HEK293 (cell line): ENCODE results near the gene RMP24.

Experiments used
- CTCF ChIA-PET: fragments of 350-600 bp; formaldehyde crosslinking; extraction: SDS; loops from one replicate; lab custom pipeline; 2021; ENCODE audit warnings: antibody characterized with exemption; lab: Yijun Ruan, JAX
- POLR2A ChIA-PET: fragments of 300-600 bp; formaldehyde crosslinking; extraction: SDS; loops from one replicate; lab custom pipeline; 2020; ENCODE audit warnings: antibody characterized with exemption, inconsistent platforms; lab: Yijun Ruan, JAX
- H3K27ac ChIP-seq: fragments of 200-500 bp; sonication (Bioruptor generic); 2 replicates; pipeline ENCODE4 v1.5.1; 2014; ENCODE audit warnings: low read depth, low read length, control low read depth, inconsistent platforms; ENCODE audit errors: extremely low read depth
- H3K36me3 ChIP-seq, 2 experiments: fragments of 200-500 bp in 1 of 2; sonication (Bioruptor generic) in 1 of 2; 1 replicate in 1 of 2; 2 replicates in 1 of 2; pipeline ENCODE4 v1.5.1; 2014 to 2017; ENCODE audit warnings: inconsistent platforms in 2 of 2, low read length in 2 of 2; ENCODE audit not compliant: control insufficient read depth in 2 of 2, insufficient read depth in 1 of 2
- H3K4me1 ChIP-seq: fragments of 200-500 bp; sonication (Bioruptor generic); 2 replicates; pipeline ENCODE4 v1.5.1; 2014; ENCODE audit warnings: mild to moderate bottlenecking, low read length, inconsistent platforms; ENCODE audit not compliant: control insufficient read depth, insufficient read depth
- H3K4me3 ChIP-seq: 2 replicates; pipeline ENCODE4 v1.5.1; 2011; ENCODE audit warnings: low read depth, mild to moderate bottlenecking, control low read depth, low read length, moderate library complexity
- H3K9me3 ChIP-seq: fragments of 200-500 bp; sonication (Bioruptor generic); 2 replicates; pipeline ENCODE4 v1.5.1; 2014; ENCODE audit warnings: low read depth, low read length, inconsistent platforms; ENCODE audit not compliant: control insufficient read depth, insufficient read depth
- BCL11B ChIP-seq: fragments of 450-650 bp; formaldehyde crosslinking; IDR thresholded peaks from 2 replicates; pipeline ENCODE4 v1.5.1; 2016; ENCODE audit warnings: low read depth, missing biosample characterization, missing genetic modification characterization
- GFI1B ChIP-seq: fragments of 450-650 bp; formaldehyde crosslinking; IDR thresholded peaks from 2 replicates; pipeline ENCODE4 v1.5.1; 2016; ENCODE audit warnings: missing biosample characterization, missing genetic modification characterization
- GLI4 ChIP-seq: fragments of 450-650 bp; formaldehyde crosslinking; IDR thresholded peaks from 2 replicates; pipeline ENCODE4 v1.5.1; 2016; ENCODE audit warnings: missing biosample characterization, missing genetic modification characterization
- ZNF48 ChIP-seq: fragments of 450-650 bp; formaldehyde crosslinking; IDR thresholded peaks from 2 replicates; pipeline ENCODE4 v1.5.1; 2016; ENCODE audit warnings: missing biosample characterization, missing genetic modification characterization
- ZNF664 ChIP-seq: fragments of 450-650 bp; formaldehyde crosslinking; IDR thresholded peaks from 2 replicates; pipeline ENCODE4 v1.5.1; 2016; ENCODE audit warnings: missing biosample characterization, missing genetic modification characterization
- ZNF670 ChIP-seq: fragments of 450-650 bp; formaldehyde crosslinking; IDR thresholded peaks from 2 replicates; pipeline ENCODE4 v1.5.1; 2016; ENCODE audit warnings: missing biosample characterization, missing genetic modification characterization, low read depth
- TF ChIP-seq, protein P1 (sequence below): fragments of 450-650 bp; formaldehyde crosslinking; IDR thresholded peaks from 2 replicates; pipeline ENCODE4 v1.5.1; 2016; ENCODE audit warnings: missing biosample characterization, missing genetic modification characterization
- TF ChIP-seq, protein P2 (sequence below): fragments of 450-650 bp; formaldehyde crosslinking; IDR thresholded peaks from 2 replicates; pipeline ENCODE4 v1.5.1; 2016; ENCODE audit warnings: missing biosample characterization, missing genetic modification characterization
- TF ChIP-seq, protein P3 (sequence below): fragments of 450-650 bp; formaldehyde crosslinking; IDR thresholded peaks from 2 replicates; pipeline ENCODE4 v1.5.1; 2016; ENCODE audit warnings: missing biosample characterization, missing genetic modification characterization
- TF ChIP-seq, protein P4 (sequence below): fragments of 450-650 bp; formaldehyde crosslinking; IDR thresholded peaks from 2 replicates; pipeline ENCODE4 v1.5.1; 2016; ENCODE audit warnings: missing biosample characterization, missing genetic modification characterization
- TF ChIP-seq, protein P5 (sequence below): fragments of 450-650 bp; formaldehyde crosslinking; IDR thresholded peaks from 2 replicates; pipeline ENCODE4 v1.5.1; 2017; ENCODE audit warnings: missing biosample characterization, missing genetic modification characterization
- TF ChIP-seq, protein P6 (sequence below): fragments of 450-650 bp; formaldehyde crosslinking; IDR thresholded peaks from 2 replicates; pipeline ENCODE4 v1.5.1; 2016; ENCODE audit warnings: missing biosample characterization, missing genetic modification characterization
- TF ChIP-seq, protein P7 (sequence below): fragments of 450-650 bp; formaldehyde crosslinking; IDR thresholded peaks from 2 replicates; pipeline ENCODE4 v1.5.1; 2016; ENCODE audit warnings: missing biosample characterization, missing genetic modification characterization

RMP24 gene

DNA sequence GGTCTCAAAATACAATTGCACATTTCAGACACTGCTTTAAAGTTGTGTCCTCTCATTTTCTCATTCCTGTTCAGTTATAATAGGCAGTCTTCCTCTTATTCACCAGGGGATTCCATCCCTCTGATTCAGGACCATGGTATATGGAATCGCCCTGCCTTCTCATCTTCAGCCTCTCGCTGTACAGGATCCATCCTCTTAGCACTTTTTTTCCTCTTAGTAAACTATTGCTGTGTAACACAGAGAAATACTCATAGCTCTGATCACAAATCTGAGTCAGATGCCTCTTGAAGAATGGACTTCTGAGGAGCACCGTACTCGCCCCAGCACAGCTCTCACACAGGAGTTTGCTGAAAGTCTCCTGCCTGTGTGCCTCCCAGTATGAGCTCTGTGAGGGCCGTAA is 11.3 kb downstream of the RMP24 start:
- H3K4me1 ChIP-seq = no peaks in the 10 kb centered on the region
- no peak overlapping the region for H3K27ac ChIP-seq
- H3K9me3 ChIP-seq = no peaks in the 10 kb centered on the region
- TF ChIP-seq, protein P1, sequence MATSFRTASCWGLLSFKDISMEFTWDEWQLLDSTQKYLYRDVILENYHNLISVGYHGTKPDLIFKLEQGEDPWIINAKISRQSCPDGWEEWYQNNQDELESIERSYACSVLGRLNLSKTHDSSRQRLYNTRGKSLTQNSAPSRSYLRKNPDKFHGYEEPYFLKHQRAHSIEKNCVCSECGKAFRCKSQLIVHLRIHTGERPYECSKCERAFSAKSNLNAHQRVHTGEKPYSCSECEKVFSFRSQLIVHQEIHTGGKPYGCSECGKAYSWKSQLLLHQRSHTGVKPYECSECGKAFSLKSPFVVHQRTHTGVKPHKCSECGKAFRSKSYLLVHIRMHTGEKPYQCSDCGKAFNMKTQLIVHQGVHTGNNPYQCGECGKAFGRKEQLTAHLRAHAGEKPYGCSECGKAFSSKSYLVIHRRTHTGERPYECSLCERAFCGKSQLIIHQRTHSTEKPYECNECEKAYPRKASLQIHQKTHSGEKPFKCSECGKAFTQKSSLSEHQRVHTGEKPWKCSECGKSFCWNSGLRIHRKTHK (tag by site-specific recombination) = no peak
- TF ChIP-seq BCL11B (tag by site-specific recombination) (no peak), ZNF670 (no peak), GLI4 (tag by site-specific recombination) (no peak)
- TF ChIP-seq, protein P2, sequence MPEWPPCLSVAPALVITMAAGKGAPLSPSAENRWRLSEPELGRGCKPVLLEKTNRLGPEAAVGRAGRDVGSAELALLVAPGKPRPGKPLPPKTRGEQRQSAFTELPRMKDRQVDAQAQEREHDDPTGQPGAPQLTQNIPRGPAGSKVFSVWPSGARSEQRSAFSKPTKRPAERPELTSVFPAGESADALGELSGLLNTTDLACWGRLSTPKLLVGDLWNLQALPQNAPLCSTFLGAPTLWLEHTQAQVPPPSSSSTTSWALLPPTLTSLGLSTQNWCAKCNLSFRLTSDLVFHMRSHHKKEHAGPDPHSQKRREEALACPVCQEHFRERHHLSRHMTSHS (tag by site-specific recombination) = no peak
- TF ChIP-seq, protein P3, sequence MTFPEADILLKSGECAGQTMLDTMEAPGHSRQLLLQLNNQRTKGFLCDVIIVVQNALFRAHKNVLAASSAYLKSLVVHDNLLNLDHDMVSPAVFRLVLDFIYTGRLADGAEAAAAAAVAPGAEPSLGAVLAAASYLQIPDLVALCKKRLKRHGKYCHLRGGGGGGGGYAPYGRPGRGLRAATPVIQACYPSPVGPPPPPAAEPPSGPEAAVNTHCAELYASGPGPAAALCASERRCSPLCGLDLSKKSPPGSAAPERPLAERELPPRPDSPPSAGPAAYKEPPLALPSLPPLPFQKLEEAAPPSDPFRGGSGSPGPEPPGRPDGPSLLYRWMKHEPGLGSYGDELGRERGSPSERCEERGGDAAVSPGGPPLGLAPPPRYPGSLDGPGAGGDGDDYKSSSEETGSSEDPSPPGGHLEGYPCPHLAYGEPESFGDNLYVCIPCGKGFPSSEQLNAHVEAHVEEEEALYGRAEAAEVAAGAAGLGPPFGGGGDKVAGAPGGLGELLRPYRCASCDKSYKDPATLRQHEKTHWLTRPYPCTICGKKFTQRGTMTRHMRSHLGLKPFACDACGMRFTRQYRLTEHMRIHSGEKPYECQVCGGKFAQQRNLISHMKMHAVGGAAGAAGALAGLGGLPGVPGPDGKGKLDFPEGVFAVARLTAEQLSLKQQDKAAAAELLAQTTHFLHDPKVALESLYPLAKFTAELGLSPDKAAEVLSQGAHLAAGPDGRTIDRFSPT = no peak
- ChIA-PET POLR2A (no interaction called here), CTCF (no interaction called here)
- H3K4me3 ChIP-seq = no peak overlapping the region
- peaks cover 23 to 84% of the 10 kb centered on the region in 2 experiments for H3K36me3 ChIP-seq

DNA sequence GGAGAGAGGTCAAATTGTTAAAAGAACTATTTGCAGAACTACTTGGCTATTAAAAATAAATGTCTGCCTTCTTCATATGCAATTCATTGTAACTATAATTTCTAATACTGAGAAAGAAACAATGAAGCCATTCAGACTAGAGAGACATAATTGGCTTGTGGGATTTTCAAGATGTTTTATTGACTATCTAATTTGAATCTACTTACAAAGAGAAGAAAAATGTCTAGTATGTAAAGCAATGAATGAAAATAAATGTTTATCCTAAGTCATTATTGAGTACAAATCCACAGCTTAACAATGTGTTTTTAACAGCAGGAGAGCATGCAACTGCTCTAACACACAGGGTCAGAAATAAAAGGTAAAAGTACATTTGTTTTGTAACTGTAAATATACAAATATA is 19.2 kb downstream of the RMP24 start:
- POLR2A ChIA-PET = interaction anchor here (1.3 kb wide), 1 partner anchor 15 kb away, joined by 3 read pairs; no protein-coding TSS in a partner anchor
- peaks cover 0 to 58% of the 10 kb centered on the region in 2 experiments; a peak in 2 of 3 replicates for H3K36me3 ChIP-seq

More for the DNA sequence above, 19.2 kb downstream of the RMP24 start:
- TF ChIP-seq BCL11B (tag by site-specific recombination) (no peak), ZNF48 (tag by site-specific recombination) (no peak), ZNF670 (no peak), GFI1B (no peak), ZNF664 (tag by site-specific recombination) (no peak)
- TF ChIP-seq, protein P4, sequence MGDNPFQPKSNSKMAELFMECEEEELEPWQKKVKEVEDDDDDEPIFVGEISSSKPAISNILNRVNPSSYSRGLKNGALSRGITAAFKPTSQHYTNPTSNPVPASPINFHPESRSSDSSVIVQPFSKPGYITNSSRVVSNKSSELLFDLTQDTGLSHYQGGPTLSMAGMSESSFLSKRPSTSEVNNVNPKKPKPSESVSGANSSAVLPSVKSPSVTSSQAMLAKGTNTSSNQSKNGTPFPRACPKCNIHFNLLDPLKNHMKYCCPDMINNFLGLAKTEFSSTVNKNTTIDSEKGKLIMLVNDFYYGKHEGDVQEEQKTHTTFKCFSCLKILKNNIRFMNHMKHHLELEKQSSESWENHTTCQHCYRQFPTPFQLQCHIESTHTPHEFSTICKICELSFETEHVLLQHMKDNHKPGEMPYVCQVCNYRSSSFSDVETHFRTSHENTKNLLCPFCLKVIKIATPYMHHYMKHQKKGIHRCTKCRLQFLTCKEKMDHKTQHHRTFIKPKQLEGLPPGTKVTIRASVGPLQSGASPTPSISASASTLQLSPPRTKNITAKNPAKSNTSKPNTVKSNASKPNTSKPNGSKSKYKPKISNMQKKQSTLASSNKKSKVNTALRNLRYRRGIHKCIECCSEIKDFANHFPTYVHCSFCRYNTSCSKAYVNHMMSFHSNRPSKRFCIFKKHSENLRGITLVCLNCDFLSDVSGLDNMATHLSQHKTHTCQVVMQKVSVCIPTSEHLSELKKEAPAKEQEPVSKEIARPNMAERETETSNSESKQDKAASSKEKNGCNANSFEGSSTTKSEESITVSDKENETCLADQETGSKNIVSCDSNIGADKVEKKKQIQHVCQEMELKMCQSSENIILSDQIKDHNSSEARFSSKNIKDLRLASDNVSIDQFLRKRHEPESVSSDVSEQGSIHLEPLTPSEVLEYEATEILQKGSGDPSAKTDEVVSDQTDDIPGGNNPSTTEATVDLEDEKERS = no peak
- TF ChIP-seq, protein P5, sequence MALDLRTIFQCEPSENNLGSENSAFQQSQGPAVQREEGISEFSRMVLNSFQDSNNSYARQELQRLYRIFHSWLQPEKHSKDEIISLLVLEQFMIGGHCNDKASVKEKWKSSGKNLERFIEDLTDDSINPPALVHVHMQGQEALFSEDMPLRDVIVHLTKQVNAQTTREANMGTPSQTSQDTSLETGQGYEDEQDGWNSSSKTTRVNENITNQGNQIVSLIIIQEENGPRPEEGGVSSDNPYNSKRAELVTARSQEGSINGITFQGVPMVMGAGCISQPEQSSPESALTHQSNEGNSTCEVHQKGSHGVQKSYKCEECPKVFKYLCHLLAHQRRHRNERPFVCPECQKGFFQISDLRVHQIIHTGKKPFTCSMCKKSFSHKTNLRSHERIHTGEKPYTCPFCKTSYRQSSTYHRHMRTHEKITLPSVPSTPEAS (tag by site-specific recombination) = no peak
- TF ChIP-seq, protein P6, sequence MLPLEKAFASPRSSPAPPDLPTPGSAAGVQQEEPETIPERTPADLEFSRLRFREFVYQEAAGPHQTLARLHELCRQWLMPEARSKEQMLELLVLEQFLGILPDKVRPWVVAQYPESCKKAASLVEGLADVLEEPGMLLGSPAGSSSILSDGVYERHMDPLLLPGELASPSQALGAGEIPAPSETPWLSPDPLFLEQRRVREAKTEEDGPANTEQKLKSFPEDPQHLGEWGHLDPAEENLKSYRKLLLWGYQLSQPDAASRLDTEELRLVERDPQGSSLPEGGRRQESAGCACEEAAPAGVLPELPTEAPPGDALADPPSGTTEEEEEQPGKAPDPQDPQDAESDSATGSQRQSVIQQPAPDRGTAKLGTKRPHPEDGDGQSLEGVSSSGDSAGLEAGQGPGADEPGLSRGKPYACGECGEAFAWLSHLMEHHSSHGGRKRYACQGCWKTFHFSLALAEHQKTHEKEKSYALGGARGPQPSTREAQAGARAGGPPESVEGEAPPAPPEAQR (tag by site-specific recombination) = no peak
- TF ChIP-seq, protein P7, sequence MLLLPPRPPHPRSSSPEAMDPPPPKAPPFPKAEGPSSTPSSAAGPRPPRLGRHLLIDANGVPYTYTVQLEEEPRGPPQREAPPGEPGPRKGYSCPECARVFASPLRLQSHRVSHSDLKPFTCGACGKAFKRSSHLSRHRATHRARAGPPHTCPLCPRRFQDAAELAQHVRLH (tag by site-specific recombination) = no peak
- Histone ChIP-seq H3K9me3 (no peaks in the 10 kb centered on the region), H3K27ac (no peak overlapping the region), H3K4me1 (no peaks in the 10 kb centered on the region), H3K4me3 (no peak overlapping the region)
- CTCF ChIA-PET = no interaction called here
